GM18499 (cell line): ENCODE data around the gene KRTAP10-6.
"Not testable (repeated sequence)": the region's sequence is repeated elsewhere in the genome, so short reads cannot be mapped to it uniquely, and the experiment has no call there.

ENCODE experiments used
- ATAC-seq: cut with Tn5 transposase; IDR thresholded peaks from one replicate; pipeline ENCODE4 v1.9.1; 2021; ENCODE audit warnings: moderate number of reproducible peaks; ENCODE audit not compliant: insufficient read depth, unreplicated experiment

KRTAP10-6 gene

GRCh38 chr21:44592446-44593311 is at the start of gene KRTAP10-6:
Gene KRTAP10-6 (minus strand): TSS chr21:44592505. CDS start chr21:44592484, 21 bp downstream.
- ATAC-seq = no peak

DNA sequence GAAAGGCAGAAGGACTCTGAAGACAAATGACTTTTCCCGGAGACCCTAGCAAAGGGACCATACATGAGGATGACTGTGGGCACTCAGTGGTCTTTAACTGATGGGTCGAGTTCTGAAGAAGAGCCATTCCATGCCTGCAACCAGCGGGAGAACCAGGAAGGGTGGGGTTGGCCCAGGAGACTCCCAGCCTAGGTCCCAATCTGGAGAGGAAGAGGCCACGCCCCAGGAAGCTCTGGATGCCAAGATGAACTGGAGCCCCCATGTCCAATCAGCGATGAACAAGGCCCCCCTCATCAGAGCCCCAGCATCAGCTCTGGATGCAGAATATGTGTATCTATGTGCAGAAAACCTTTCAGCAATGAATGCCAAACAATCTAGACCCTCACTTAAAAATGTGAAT is 48.5 kb upstream of the KRTAP10-6 start:
- ATAC-seq = no peak

DNA sequence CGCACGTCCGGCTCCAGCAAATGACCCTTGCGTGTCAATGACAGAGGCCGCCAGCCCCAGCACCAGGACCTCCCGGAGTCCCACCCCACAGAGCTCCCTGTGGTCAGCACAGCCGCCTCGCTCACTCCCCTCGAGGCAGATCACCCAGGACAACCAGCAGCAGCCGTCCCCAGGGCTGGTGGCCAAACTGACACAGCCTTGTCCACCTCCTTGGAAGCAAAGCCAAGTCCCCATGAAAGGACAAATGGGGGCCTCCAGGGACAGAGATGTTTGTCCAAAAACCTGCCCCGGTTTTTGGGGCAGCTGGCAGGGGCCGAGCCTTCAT is 47.0 kb upstream of the KRTAP10-6 start:
- ATAC-seq = no peak

DNA sequence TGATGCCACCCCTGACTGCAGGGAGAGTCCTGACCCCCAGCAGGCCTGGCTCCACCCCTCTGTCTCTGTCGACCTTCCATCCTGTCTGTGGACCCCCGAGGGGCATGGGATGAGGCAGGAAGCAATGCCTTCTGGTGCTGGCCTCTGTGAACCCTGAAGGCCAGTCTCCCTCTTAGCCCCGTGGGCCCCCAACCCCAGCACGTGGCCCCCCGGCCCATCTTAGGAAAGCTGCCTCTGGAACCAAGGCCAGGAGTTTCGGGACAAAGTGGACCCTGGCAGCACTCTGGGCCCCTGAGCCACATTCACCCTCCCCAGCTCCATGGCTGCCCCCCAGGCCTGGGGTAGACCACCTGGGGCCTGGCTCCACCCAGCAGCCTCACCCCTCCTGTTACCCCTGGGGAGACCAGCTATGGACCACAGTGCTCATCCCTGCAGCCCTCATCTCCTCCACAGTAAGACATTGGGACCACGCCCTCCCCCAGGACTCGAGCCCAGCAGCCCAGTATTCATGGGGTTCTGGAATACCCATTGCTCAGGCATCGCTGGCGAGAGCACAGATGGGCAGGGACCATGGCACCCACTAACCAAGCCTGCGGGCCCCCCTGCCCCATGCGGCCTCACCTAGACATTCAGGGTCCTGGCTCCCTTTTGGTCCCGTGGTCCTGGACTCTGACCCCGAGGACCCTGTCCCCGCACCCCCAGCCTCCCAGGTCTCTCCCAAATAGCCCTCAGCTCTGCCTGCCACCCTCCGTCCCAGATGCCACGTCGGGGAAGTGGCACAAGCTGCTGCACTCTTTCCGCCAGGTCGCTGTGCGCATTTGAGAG is 46.4 kb upstream of the KRTAP10-6 start:
- not testable (repeated sequence) for ATAC-seq

- ATAC-seq = not testable (repeated sequence)
Measured at GRCh38 chr21:44637851-44638348, 45.6 kb upstream of the KRTAP10-6 start.

GRCh38 chr21:44637018-44637850 is 44.9 kb upstream of the KRTAP10-6 start, which contains the start of gene KRTAP10-10:
Gene KRTAP10-10 (plus strand): TSS chr21:44637356. CDS start chr21:44637418, 62 bp downstream.
- no peak for ATAC-seq

- ATAC-seq = no peak
Measured at GRCh38 chr21:44636209-44637017, 44.1 kb upstream of the KRTAP10-6 start.

DNA sequence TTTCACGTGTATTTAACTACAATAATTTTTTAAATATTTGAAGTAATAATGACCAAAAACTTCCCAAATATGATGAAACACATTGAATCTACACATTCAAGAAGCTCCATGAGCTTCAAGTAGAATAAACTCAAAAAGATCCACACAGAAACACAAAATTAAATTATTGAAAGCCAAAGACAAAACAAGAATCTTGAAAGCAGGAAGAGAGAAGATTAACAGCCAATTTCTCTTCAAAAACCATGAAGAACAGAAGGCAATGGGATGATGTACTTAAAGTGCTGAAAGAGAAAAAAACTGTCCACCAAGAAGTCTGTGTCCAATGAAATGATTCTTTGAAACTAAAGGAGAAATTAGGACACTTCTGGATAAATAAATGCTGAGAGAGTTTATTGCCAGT is 39.8 kb upstream of the KRTAP10-6 start:
- no peak for ATAC-seq

DNA sequence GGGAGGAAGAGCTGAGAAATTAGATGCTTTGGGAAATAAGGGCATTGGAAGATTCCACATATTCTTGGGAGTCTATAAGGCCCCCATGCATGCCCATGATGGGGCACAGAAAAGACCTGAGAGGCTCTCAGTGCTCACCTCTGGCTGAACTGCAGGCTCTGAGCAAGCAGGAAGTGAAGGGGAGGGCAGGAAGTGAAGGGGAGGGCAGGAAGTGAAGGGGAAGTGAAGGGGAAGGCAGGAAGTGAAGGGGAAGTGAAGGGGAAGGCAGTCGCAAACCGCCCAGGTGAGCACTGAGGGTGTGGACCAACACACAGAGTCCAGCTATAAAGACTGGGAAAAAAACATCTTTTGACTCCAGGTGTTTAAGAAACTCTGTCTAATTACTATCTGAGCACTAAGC is 38.1 kb upstream of the KRTAP10-6 start:
- ATAC-seq = no peak

- ATAC-seq = no peak
Measured at GRCh38 chr21:44628707-44629391, 36.5 kb upstream of the KRTAP10-6 start.

DNA sequence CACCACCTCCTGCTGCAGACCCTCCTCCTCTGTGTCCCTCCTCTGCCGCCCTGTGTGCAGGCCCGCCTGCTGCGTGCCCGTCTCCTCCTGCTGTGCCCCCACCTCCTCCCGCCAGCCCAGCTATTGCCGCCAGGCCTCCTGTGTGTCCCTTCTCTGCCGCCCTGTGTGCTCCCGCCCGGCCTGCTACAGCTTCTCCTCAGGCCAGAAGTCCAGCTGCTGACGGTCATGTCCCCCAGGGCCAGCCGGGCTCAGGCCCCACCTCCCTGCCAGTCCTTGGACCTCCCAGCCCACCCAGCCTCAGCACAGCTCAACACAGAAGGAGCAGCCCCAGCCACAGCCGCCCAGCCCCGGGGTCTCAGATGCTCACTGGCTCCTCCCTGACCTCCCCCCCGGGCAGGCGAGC is 35.5 kb upstream of the KRTAP10-6 start:
- ATAC-seq = not testable (repeated sequence)

GRCh38 chr21:44627181-44627822 is 35.0 kb upstream of the KRTAP10-6 start:
- not testable (repeated sequence) for ATAC-seq

DNA sequence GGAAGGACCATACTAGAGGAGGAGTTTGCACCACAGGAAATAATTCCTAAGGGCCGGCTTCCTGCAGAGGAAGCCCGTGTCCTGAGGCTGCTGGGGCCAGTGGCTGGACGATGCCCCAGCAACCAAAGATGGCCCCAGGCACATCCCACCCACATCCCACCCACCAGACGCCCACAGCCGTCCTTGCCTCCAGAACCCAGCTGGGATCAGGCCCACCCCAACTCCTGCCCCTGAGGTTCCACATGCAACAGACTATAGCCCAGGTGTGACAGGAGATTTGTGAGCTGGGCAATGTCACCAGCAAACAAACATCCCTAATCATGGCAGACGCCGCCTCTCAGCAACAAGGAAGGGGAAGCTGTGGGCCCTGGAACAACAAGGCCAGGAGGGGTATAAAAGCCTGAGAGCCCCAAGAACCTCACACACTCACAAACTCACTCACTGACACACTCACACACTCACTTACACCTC is 34.4 kb upstream of the KRTAP10-6 start, which contains the start of gene KRTAP10-9:
KRTAP10-9 (plus strand) TSS at position 421 of the 471 bp plus-strand sequence. CDS start 79 bp downstream, outside the sequence.
- ATAC-seq = no peak

- no peak for ATAC-seq
Measured at GRCh38 chr21:44626262-44626661, 34.0 kb upstream of the KRTAP10-6 start.

DNA sequence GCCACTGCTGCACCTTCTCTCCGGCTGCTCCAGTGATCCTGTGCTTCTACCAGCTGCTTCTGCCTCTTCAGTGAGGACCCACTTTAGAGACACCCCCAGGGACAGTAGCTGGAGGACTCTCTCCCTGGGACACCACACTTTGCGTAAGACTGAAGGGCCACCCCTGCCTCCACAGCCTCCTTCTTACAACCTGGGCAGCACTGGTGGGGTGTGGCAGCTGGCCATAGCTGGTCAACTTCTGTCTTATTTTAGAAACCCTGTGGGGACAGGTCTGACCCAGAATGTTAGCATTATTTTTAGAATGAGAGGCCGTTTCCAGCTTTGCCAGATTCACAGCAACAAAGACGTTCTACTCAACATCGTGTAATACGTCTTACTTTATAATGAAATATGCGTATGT is 33.5 kb upstream of the KRTAP10-6 start:
- no peak for ATAC-seq

- no peak for ATAC-seq
Measured at GRCh38 chr21:44623575-44623974, 31.3 kb upstream of the KRTAP10-6 start.

- no peak for ATAC-seq
Measured at GRCh38 chr21:44619886-44620285, 27.6 kb upstream of the KRTAP10-6 start.

DNA sequence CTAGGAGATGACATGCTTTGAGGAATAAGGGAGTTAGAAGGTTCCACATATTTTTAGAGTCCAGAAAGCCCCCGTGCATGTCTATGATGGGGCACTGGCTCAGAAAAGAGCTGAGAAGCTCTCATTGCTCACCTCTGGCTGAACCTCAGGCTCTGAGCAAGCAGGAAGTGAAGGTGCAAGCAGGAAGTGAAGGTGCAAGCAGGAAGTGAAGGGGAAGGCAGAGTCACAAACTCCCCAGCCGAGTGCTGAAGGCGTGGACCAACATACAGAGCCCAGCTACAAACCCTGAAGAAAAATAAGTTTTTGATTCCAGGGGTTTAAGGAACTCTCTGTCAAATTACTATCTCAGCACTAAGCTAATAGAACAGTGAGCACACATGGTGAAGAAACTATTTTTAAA is 26.6 kb upstream of the KRTAP10-6 start:
- ATAC-seq = no peak
